NAMALWA (cell line): ENCODE measurements around the gene SFTA2.
"Not testable (repeated sequence)": the region's sequence is repeated elsewhere in the genome, so short reads cannot be mapped to it uniquely, and the experiment has no call there.

Experiments
- DNase-seq: peaks from one replicate; pipeline ENCODE4 v3.0.0-alpha.2; 2015; ENCODE audit warnings: low spot score

Gene SFTA2

DNA sequence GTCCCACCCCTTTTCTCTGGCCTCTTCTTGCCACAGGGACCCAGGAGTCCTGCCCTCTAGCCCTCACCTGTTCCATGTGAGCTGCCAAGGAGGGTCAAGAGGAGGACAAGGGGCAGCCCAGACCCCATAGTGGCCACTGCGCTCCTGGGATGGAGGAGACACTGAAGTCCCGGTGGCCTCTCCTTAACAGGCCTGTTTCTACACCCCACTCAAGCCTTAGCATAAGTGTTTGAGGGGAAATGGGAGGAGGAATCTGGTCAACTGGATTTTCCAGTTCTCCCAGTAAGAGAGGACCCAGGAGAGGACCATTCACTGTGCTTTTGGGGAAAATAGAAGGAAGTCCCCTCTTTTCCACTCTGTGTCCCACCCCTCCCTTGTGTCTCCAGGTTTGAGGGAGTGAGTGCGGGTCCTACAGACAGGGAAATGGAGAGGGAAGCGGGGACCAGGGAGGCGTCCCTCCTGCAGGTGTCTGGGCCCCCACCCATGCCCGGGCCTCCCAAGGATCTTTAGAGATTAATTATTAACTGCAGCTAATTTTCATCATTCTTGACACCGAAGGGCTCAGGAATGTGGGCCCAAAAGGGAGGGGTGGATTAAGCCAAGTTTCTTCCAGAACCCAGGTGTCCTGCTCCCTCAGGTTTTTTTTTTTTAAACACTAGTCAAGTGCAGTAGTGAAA is at the start of gene SFTA2:
Gene SFTA2 (minus strand): TSS at position 202 of the 677 bp plus-strand sequence. CDS start 74 bp downstream, at position 128.
- DNase-seq: no peak

DNA sequence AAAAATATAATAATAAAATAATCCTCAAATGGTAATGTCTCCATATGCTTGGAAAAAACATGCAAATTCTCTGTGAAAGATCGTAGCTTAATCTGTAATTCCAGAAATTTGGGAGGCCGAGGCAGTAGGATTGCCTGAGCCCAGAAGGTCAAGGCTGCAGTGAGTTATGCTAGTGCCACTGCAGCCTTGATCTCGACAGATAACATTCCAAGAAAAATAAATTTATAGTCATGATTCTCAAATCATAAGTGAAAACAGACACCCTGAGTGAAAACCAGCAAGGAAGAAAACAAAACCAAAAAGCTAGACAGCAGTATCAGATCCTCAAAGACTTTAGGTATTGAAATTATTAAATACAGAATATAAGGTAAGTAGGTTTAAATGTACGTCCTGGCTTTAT is 47.7 kb upstream of the SFTA2 start:
- DNase-seq: no peak

- DNase-seq: no peak
Measured at GRCh38 chr6:30979141-30979540, 47.2 kb upstream of the SFTA2 start.

DNA sequence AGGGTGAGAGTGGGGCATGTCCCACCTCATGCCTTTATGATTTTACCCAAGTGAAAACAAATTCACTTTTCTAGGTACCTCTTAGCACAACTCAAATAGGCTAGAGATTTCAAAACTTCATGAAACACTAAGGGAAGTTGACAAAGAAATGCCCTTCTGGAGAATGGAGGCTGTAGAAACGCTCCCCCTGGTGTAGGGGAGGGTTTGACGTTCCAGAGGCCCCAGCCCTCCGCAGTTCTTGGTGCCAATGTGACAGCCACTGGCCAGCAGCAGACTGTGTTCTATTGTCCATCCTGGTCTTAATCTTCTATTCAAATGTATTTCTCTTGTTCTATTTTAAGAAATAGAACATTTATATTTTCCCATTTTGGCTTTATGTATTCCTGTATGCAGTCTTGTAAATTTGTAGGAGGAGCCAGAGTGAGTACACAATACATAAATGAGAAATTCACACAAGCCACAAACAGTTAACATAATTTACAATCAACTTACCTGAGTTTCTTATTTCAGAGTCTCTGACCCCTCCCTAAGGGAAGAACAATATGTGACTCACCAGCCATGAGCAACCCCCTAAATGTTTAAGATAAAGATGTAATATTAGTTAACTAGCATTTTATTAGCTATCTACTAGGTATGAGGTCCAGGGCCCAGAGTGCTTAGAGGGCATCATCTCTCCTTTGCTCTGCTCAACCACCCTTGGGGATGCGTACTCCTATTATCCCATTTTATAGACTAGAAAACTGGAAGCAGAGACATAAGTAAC is 42.7 kb upstream of the SFTA2 start:
- no peak for DNase-seq

DNA sequence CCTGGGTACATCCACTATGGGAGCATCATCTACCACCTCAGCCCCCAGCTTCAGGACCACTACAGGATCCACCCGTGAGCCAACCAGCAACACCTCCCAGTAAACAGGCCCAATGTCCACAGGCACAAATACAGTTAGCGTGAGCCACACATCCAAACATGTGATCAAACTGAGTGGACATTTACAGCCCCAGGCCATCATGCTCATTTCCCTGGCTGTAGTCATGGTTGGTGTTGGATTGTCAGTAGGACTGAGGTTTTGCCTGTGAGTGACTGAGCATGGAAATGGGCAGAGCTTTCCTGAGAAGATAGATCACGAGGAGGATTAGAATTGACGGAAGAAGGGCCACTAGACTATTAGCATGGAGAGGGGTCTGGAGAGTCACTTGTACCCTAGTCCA is 40.8 kb upstream of the SFTA2 start:
- no peak for DNase-seq

DNA sequence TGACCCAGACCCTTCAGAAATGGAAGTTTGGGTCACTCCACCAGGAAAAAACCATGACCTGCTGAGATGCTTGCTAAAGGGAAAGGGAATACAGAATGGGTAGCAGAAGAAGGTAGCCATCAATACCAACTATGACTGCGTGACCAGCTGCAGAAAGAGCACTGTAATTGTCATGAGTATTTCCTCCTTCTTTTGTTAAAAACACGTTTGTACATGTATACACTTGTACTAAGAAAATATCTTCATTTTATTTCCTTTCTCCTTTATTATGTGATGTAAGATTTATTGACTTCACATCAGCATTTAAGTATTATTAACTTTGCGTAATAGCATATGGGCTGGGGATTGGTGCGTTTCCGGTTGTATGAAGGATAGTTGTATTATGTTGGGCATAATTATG is 39.0 kb upstream of the SFTA2 start:
- no peak for DNase-seq

- not testable (repeated sequence) for DNase-seq
Measured at GRCh38 chr6:30969171-30969570, 37.2 kb upstream of the SFTA2 start.

GRCh38 chr6:30966154-30966553 is 34.2 kb upstream of the SFTA2 start:
- DNase-seq: peak; percentile 17

- no peak for DNase-seq
Measured at GRCh38 chr6:30965140-30965601, 33.2 kb upstream of the SFTA2 start.

DNA sequence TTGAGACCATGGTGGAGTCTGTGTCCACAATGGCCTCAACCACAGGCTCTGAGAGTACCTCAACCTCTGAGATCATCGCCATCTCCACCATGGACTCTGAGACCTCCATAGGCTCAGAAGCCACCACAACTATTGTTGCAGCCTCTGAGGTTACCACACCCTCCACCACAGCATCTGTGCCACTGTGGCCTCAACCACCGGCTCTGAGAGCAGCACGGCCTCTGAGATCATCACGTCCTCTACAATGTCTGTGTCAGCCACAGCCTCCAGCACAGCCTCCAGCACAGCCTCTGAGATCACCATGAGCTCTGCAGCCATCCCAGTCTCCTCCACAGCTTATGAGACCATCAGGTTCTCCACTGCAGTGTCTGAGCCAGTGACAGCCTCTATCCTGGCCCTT is 32.1 kb upstream of the SFTA2 start:
- no peak for DNase-seq

DNA sequence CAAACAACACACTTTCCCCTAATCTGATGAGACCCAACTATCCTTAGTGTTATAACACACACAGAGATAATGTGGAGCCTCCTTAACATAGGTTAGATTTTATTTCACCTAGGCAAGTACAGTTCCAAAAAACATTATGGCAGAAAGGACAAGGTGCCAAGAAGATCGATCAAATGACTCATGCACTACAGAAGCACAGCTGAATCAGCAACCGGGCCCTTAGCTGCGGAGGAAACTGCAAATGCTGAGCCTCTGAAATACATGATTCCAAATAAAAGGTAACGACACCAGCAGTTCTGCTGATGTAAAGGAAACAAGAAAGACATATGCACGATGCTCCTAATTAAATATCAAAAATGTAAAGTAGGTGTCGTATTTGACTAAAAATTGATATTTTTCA is 31.7 kb upstream of the SFTA2 start:
- no peak for DNase-seq

DNA sequence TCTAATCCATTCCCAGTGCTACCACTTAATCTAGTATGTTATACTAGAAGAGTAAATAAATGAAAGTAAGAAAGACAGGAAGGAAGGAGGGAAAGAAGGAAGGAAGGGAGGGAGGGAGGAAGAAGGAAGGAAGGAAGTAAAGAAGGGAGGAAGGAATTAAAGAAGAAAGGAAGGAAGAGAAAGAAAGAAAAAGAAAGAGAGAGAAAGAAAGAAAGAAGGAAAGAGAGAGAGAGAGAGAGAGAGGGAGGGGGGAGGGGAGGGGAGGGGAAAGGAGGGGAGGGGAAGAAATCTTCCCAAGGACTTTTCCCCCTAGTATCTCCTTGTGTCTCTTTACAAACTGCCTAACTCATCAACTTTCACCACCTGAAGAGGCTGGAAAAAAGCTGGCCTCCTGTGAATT is 30.7 kb upstream of the SFTA2 start:
- no peak for DNase-seq

DNA sequence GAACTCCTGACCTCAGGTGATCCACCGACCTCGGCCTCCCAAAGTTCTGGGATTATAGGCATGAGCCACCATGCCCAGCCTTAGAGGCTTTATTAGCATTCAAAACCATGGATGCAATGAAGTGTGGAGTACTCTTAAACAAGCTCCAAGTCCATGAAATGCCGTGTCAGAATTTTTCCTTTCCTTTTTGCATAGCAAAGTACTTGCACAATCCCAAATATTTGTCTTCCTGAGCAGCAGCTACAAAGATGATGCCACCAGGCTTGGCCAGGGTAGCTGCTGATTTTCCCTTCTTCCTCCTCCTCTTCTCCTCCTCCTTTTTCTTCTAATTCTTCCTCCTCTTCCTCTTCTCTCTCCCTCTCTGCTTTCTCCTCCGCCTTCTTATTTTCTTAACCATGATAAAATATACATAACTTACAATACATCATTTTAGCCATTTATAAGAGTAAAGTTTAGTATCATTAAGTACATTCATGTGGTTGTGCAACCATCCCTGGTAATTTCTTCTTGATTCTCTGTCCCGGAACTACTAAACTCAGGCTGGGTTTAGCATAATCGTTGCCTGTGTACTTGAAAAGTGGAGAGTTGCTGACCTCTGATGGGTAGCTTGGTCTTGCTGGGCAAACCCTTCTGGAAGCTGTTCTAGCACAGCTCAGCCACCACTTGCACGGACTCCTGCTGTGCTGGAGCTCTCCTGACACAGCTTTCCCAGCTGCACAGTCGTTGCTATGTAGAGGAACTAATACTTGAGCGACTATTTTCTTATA is 29.1 kb upstream of the SFTA2 start:
- no peak for DNase-seq

DNA sequence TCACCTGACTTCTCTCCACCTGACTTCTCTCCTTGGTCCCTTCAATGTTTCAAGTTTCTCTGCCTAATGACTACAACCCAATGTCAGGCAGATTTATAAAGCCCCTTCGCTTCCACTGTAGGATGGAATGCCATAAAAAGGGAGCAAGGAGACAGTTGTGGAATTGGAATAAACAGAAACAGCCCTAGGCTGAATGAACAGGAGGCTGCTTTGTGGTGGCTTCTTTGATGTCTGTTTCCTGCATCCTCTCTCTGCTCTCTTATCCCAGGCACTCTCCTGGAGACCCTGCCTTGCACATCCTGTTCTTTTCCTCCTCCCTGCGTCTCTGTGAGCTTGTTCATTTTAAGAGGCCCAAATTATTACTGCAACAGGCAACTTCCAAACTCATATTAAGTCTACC is 25.7 kb upstream of the SFTA2 start:
- DNase-seq: no peak

- DNase-seq: no peak
Measured at GRCh38 chr6:30955367-30956042, 23.5 kb upstream of the SFTA2 start.

DNA sequence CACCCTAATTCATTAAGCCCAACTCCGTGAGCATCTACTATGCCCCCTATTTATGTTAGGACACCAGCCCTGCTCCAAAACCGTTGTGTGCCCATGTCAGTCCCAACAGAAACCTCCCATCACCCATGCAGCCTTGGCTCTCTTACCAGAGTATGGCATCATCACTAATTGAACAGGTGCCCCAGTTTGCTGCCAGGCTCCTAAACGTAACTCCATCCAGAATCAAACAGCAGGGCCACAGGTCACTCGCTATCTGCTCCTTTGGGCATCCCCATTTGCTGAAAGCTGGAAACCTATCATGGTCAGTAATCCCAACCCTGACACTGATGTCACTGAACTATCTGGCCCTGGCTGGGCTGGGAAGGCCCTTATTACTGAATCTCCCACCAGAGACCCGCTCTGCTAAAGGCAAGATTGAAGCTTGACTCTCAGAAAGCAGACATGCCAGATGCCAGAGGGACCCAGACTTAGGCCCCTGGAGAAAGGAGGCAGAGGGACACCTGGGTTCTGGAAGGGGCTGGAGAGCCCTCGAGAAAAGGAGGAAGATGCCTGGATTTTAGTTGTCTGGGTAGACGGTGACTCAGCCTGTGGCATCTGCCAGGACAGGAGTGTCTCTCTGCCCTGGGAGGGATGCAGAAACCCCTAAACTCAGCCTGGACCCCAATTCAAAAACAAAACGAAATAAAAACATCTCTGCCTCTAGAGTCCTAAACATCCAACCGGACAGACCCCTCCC is 22.8 kb upstream of the SFTA2 start:
- no peak for DNase-seq

GRCh38 chr6:30951907-30952469 is 20.0 kb upstream of the SFTA2 start:
- DNase-seq: no peak

DNA sequence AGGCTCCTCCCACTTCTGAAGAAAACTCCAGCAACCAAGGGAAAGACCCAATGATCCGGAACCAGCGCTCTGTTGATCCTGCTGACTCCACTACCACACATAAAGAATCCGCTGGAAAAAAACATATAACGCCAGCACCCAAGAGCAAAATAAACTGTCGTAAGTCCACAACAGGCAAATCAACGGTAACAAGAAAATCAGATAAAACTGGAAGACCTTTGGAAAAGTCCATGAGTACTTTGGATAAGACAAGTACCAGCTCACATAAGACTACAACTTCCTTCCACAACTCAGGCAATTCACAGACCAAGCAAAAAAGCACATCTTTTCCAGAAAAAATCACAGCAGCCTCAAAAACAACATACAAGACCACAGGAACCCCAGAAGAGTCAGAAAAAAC is 16.8 kb upstream of the SFTA2 start:
- DNase-seq: no peak

- no peak for DNase-seq
Measured at GRCh38 chr6:30947231-30947630, 15.3 kb upstream of the SFTA2 start.

DNA sequence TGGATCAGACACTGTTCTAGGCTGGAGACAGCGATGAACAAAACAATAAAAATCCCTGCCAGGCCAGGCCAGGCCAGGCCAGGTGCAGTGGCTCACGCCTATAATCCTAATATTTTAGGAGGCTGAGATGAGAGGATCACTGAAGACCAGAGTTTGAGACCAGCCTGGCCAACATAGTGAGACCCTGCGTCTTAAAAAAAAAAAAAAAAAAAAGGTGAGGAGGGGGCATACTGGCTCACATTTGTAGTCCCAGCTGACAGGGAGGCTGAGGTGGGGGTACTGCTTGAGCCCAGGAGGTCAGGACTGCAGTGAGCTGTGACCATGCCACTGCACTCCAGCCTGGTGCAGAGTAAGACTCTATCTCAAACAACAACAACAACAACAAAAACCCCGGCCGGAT is 13.3 kb upstream of the SFTA2 start:
- no peak for DNase-seq

GRCh38 chr6:30944051-30944450 is 12.1 kb upstream of the SFTA2 start:
- DNase-seq: no peak
